Stomach smooth muscle (tissue), 2 donors: ENCODE results near the gene GLOD4.
A peak's percentile ranks its signal among the peaks of the same experiment; 100 is the strongest.
"Not testable (repeated sequence)": the region's sequence is repeated elsewhere in the genome, so short reads cannot be mapped to it uniquely, and the experiment has no call there.

ENCODE experiments used
- H3K27ac ChIP-seq: one replicate; pipeline ENCODE4 v1.7.0; 2013; ENCODE audit warnings: mild to moderate bottlenecking, low read length, inconsistent platforms
- H3K27me3 ChIP-seq, 2 donors: one replicate each; pipeline ENCODE4 v1.7.0; 2013; ENCODE audit warnings: low read length in 2 of 2; ENCODE audit not compliant: insufficient read depth in 2 of 2, control insufficient read depth in 1 of 2
- H3K36me3 ChIP-seq, 2 donors: one replicate each; pipeline ENCODE4 v1.7.0; 2013; ENCODE audit warnings: low read length in 2 of 2; ENCODE audit not compliant: control insufficient read depth in 2 of 2, insufficient read depth in 2 of 2
- H3K4me1 ChIP-seq: one replicate; pipeline ENCODE4 v1.7.0; 2013; ENCODE audit warnings: low read length; ENCODE audit not compliant: control insufficient read depth, insufficient read depth
- H3K4me3 ChIP-seq, 2 donors: one replicate each; pipeline ENCODE4 v1.7.0; 2013; ENCODE audit warnings: low read length in 2 of 2
- H3K9ac ChIP-seq, 2 donors: one replicate each; pipeline ENCODE4 v1.7.0; 2013; ENCODE audit warnings: low read length in 2 of 2, mild to moderate bottlenecking in 1 of 2
- H3K9me3 ChIP-seq, 2 donors: one replicate each; pipeline ENCODE4 v1.7.0; 2013; ENCODE audit warnings: low read length in 2 of 2; ENCODE audit not compliant: control insufficient read depth in 2 of 2
- donor health status: healthy.
- donor health status: Pancreatic carcinoma.

The GLOD4 gene, protein sequence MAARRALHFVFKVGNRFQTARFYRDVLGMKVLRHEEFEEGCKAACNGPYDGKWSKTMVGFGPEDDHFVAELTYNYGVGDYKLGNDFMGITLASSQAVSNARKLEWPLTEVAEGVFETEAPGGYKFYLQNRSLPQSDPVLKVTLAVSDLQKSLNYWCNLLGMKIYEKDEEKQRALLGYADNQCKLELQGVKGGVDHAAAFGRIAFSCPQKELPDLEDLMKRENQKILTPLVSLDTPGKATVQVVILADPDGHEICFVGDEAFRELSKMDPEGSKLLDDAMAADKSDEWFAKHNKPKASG

DNA sequence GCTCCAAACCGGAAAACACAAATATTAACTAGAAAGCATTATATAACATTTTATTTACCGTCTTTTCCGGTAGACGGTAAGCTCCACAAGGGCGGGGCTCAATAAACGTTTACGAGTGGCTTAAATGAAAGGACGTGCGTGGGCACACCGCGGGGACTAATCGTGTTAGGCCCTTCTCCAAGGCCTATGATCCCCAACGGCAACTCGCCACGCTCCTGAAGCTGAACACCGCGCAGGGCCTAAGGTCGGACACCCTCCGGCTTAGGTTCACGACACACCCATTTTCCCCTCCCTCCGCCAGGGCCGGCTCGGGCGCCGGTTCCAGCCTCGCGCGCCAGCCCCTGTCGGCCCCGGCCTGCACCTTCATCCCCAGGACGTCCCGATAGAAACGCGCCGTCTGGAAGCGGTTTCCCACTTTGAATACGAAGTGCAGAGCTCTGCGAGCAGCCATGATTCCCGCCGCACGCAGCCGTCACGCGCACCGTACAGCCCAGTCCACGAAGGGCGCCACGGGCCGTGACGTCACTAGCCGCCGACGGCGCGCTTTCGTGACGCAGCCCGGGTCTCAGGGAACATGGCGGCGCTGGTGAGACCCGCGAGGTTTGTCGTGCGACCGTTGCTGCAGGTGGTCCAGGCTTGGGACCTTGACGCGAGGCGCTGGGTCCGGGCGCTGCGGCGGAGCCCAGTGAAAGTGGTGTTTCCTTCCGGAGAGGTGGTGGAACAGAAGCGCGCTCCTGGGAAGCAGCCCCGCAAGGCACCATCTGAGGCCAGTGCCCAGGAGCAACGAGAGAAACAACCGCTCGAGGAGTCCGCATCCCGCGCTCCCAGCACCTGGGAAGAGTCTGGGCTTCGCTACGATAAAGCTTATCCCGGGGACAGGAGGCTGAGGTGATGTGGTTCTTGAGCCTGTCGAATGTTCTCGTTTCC, at the start of gene GLOD4, which contains the start of gene MRM3:
GLOD4 (minus strand) TSS at position 476 of the 927 bp plus-strand sequence; CDS start at position 451, 25 bp downstream.
MRM3 (plus strand) TSS at position 549 of the 927 bp plus-strand sequence; CDS start at position 575, 26 bp downstream.
- Histone ChIP-seq H3K4me1 (peaks cover 24% of the 10 kb centered on the region), H3K36me3 (peaks cover 13% of the 10 kb centered on the region in 2 donors)

GRCh38 chr17:830950-831349, 48.9 kb upstream of the GLOD4 start:
- no peak overlapping the region for H3K27ac ChIP-seq

More for the DNA sequence above, at the start of gene GLOD4, which contains the start of gene MRM3:
- H3K9me3 ChIP-seq: no peaks in the 10 kb centered on the region
- H3K4me3 ChIP-seq: peak within 1 kb of the TSS; percentile 85 to 100
- H3K27me3 ChIP-seq: no peaks in the 10 kb centered on the region
- H3K9ac ChIP-seq: peak within 1 kb of the TSS; percentile 79 to 93
- H3K27ac ChIP-seq: peak within 1 kb of the TSS; percentile 77

GRCh38 chr17:830381-830780, 48.3 kb upstream of the GLOD4 start:
- Histone ChIP-seq H3K27me3 (no peaks in the 10 kb centered on the region), H3K9ac (no peak overlapping the region), H3K27ac (no peak overlapping the region), H3K36me3 (peaks cover 6 to 7% of the 10 kb centered on the region in 2 donors), H3K4me1 (peaks cover 9% of the 10 kb centered on the region), H3K9me3 (no peaks in the 10 kb centered on the region), H3K4me3 (no peak overlapping the region)

More at GRCh38 chr17:830950-831349, 48.9 kb upstream of the GLOD4 start:
- Histone ChIP-seq H3K9ac (no peak overlapping the region), H3K4me3 (no peak overlapping the region), H3K36me3 (peaks cover 2 to 3% of the 10 kb centered on the region in 2 donors), H3K9me3 (no peaks in the 10 kb centered on the region), H3K27me3 (no peaks in the 10 kb centered on the region), H3K4me1 (peaks cover 12% of the 10 kb centered on the region)

DNA sequence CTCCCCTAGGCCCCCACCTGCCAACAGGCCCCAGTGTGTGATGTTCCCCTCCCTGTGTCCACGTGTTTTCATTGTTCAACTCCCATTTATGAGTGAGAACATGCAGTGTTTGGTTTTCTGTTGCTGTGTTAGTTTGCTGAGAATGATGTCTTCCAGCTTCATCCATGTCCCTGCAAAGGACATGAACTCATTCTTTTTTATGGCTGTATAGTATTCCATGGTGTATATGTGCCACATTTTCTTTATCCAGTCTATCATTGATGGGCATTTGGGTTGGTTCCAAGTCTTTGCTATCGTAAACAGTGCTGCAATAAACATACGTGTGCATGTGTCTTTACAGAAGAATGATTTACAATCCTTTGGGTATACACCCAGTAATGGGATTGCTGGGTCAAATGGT, 47.5 kb upstream of the GLOD4 start:
- H3K9me3 ChIP-seq, H3K9ac ChIP-seq, H3K27me3 ChIP-seq, H3K4me1 ChIP-seq, H3K27ac ChIP-seq, H3K4me3 ChIP-seq: not testable (repeated sequence)
- peaks cover 6 to 12% of the 10 kb centered on the region in 2 donors for H3K36me3 ChIP-seq

DNA sequence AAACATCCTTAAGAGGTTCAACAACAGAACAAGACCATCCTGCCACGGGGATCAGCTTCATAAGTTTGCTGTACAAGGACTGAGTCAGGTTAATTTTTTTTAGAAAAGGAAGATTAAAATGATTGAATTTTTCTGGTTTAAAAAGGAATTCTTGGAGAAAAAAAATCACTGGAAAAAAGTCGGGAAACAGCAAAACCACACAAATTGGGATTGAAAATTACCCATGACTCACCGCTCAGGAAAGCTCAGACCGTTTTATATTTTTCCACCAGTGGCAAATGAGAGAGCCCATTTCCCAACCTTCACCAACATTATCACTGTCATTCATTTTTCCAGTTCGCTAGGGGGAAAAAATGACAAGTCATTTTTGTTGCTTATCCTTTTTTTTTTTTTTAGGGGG, 46.7 kb upstream of the GLOD4 start:
- no peaks in the 10 kb centered on the region for H3K4me1 ChIP-seq
- no peak overlapping the region for H3K9ac ChIP-seq
- H3K27ac ChIP-seq: no peak overlapping the region
- no peaks in the 10 kb centered on the region for H3K9me3 ChIP-seq
- peaks cover 6 to 14% of the 10 kb centered on the region in 2 donors for H3K36me3 ChIP-seq
- no peak overlapping the region for H3K4me3 ChIP-seq
- no peaks in the 10 kb centered on the region for H3K27me3 ChIP-seq

DNA sequence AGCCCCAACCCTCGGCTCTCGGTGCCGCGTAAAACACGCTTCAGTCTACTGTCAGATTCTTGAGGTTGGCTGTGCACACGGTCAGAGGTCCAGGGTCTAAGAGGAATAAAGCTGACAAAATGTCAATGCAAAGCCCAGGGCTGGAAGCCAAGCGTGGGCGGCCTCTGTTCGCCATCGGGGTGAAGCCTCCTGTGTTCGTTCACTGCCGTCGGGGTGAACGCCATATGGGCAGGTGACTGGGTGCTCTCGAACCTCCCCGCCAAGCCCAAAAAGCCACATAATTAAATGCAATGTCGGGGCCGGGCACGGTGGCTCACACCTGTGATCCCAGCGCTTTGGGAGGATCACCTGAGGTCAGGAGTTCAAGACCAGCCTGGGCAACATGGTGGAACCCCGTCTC, 44.7 kb upstream of the GLOD4 start:
- Histone ChIP-seq H3K4me3 (no peak overlapping the region), H3K9ac (no peak overlapping the region), H3K4me1 (no peaks in the 10 kb centered on the region), H3K36me3 (peaks cover 11 to 23% of the 10 kb centered on the region in 2 donors), H3K27ac (no peak overlapping the region), H3K9me3 (no peaks in the 10 kb centered on the region), H3K27me3 (no peaks in the 10 kb centered on the region)

DNA sequence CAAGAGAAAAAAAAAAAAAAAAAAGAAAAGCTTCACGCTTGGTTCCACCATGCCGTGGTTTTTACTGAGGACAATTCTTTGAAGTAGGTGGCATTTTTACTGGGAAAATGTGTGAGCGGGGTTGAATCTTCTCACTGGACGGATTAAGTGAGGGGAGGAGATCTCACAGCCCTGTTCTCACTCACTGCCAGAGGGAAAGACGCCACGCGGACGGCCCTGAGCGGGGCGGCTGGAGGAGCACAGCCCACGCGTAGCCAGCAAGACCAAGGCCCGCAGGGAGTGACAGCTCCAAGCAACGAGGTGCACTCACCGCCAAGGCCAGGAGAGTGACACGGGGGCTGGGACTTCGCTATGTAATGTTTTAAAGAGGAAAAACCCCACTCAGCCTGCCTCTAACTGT, 43.1 kb upstream of the GLOD4 start:
- no peaks in the 10 kb centered on the region for H3K27me3 ChIP-seq
- H3K9me3 ChIP-seq: no peaks in the 10 kb centered on the region
- peaks cover 11 to 25% of the 10 kb centered on the region in 2 donors for H3K36me3 ChIP-seq
- H3K9ac ChIP-seq: no peak overlapping the region
- no peaks in the 10 kb centered on the region for H3K4me1 ChIP-seq
- no peak overlapping the region for H3K4me3 ChIP-seq
- H3K27ac ChIP-seq: no peak overlapping the region

DNA sequence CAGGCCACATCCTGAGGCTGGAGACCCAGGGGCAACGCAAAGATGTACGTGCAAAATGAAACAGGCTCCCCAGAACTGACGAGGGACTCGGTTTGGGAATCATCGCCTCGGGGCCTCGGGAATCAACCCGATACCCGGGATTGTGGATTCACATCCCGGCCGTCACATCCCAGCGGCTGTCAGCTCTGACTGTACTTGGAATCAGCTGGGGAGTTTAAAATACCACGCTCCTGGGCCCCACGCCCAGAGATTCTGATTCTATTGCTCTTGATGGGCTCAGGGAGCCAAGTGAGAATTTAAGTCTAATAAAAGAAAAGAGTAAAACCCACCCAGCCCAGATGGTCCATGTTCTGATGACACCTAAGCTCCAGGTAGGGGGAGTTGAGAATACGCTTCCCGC, 42.3 kb upstream of the GLOD4 start:
- Histone ChIP-seq H3K27ac (no peak overlapping the region), H3K4me1 (no peaks in the 10 kb centered on the region), H3K27me3 (no peaks in the 10 kb centered on the region), H3K4me3 (no peak overlapping the region), H3K9me3 (no peaks in the 10 kb centered on the region), H3K36me3 (peaks cover 15 to 28% of the 10 kb centered on the region in 2 donors), H3K9ac (no peak overlapping the region)

GRCh38 chr17:823501-823902, 41.4 kb upstream of the GLOD4 start:
- Histone ChIP-seq H3K4me3 (no peak overlapping the region), H3K9me3 (no peaks in the 10 kb centered on the region), H3K27ac (no peak overlapping the region), H3K36me3 (peaks cover 15 to 32% of the 10 kb centered on the region in 2 donors), H3K9ac (no peak overlapping the region), H3K4me1 (no peaks in the 10 kb centered on the region), H3K27me3 (no peaks in the 10 kb centered on the region)

DNA sequence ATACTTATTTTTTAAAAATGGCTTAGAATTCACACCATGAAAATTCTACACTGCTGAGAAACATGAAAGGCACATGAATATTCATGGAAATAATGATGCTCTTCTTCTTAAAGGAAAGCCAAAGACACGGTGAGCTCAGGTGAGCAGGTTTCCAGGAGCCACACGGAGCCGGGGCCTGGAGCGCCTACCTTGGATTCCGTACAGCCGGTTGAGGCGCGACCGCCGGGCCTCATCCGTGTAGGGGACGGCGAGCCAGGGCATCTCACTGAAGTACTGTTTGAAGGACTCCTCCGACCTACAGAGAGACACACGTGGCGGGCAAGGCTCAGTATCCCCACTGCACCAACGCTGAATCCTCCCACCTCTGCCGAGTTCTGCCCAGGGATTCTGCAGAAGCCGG, 37.2 kb upstream of the GLOD4 start:
- peaks cover 23 to 32% of the 10 kb centered on the region in 2 donors for H3K36me3 ChIP-seq
- H3K9ac ChIP-seq: no peak overlapping the region
- no peaks in the 10 kb centered on the region for H3K27me3 ChIP-seq
- no peak overlapping the region for H3K4me3 ChIP-seq
- no peak overlapping the region for H3K27ac ChIP-seq
- no peaks in the 10 kb centered on the region for H3K4me1 ChIP-seq
- no peaks in the 10 kb centered on the region for H3K9me3 ChIP-seq
